ENCODE data around the gene AKAP13.

DNA sequence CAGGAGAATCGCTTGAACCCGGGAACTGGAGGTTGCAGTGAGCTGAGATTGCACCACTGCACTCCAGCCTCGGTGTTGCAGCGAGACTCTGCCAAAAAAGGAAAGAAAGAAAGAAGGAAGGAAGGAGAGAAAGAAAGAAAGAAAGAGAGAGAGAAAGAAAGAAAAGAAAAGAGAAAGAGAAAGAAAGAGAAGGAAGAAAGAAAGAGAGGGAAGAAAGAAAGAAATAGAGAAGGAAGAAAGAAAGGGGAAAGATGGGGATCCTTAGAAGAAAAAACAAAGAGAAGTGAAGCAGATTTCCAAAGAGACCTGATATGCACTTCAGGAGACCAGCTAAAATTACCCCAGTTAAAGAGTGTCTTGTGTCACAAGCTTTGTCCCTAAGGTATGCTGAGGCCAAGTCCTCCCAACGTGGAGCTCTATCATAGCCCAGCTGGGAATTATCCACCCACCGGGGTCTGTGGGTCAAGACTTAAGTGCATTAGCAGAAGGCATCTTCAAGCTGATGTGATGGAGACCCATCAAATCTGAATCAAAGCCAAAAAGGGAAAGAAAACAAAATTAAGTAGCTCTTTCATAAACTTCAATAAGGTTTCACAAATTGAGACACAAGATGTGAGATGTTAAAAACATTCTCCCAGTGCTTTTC is 17.8 kb upstream of the AKAP13 start:
- TF ChIP-seq ZNF384 (IDR thresholded peaks at IDR 0.05) (no peak), SUZ12 (IDR thresholded peaks at IDR 0.05) (no peak), FOXK2 (IDR thresholded peaks at IDR 0.05) (no peak), TARDBP (IDR thresholded peaks at IDR 0.05) (no peak), FOXM1 (IDR thresholded peaks at IDR 0.05; ENCODE audit: borderline replicate concordance) (no peak), BHLHE40 (IDR thresholded peaks at IDR 0.05; ENCODE audit: borderline replicate concordance) (no peak), NFRKB (IDR thresholded peaks at IDR 0.05) (no peak), L3MBTL2 (conservative IDR thresholded peaks at IDR 0.05) (no peak), SP1 (IDR thresholded peaks at IDR 0.05) (no peak)
- TF ChIP-seq, protein P1, sequence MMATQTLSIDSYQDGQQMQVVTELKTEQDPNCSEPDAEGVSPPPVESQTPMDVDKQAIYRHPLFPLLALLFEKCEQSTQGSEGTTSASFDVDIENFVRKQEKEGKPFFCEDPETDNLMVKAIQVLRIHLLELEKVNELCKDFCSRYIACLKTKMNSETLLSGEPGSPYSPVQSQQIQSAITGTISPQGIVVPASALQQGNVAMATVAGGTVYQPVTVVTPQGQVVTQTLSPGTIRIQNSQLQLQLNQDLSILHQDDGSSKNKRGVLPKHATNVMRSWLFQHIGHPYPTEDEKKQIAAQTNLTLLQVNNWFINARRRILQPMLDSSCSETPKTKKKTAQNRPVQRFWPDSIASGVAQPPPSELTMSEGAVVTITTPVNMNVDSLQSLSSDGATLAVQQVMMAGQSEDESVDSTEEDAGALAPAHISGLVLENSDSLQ (IDR thresholded peaks at IDR 0.05): no peak

Data from HEK293T (cell line).